Measurements from ENCODE around the gene CCDC15.

GRCh38 chr11:125075242-125075625, 121.2 kb downstream of the CCDC15 start:
- TF ChIP-seq POLR2A (IDR thresholded peaks at IDR 0.05; ENCODE audit: low read depth, low read length) (no peak), CTCF (conservative IDR thresholded peaks at IDR 0.05; ENCODE audit: low read depth, low read length) (no peak), MAZ (IDR thresholded peaks at IDR 0.05; ENCODE audit: borderline replicate concordance, low read depth, low read length) (no peak), SMC3 (IDR thresholded peaks at IDR 0.05; ENCODE audit: low read depth, low read length) (no peak), RCOR1 (IDR thresholded peaks at IDR 0.05; ENCODE audit: insufficient replicate concordance, low read length) (no peak), RAD21 (IDR thresholded peaks at IDR 0.05; ENCODE audit: low read length) (no peak), CEBPB (IDR thresholded peaks at IDR 0.05; ENCODE audit: low read depth, low read length) (no peak), RFX5 (IDR thresholded peaks at IDR 0.05; ENCODE audit: low read depth, low read length) (no peak), MXI1 (IDR thresholded peaks at IDR 0.05; ENCODE audit: borderline replicate concordance, low read depth, low read length) (no peak), CHD1 (IDR thresholded peaks at IDR 0.05; ENCODE audit: low read depth, low read length) (no peak), MAFK (IDR thresholded peaks at IDR 0.05; ENCODE audit: low read depth, low read length) (no peak), ELK1 (IDR thresholded peaks at IDR 0.05; ENCODE audit: borderline replicate concordance, low read depth, low read length) (no peak)

Data from IMR-90 (cell line).